Body of pancreas (tissue), 4 donors: ENCODE results near the gene DOCK4. TPM values are rescaled to one million over a fixed set of nuclear protein-coding genes. Genes with fewer than 3 reads are reported as not detected.

Experiments used
- ATAC-seq: fragments of 150-250 bp; one replicate; pipeline ENCODE4 v1.9.1; 2016
- DNase-seq, 4 donors: peaks; one replicate each; pipeline ENCODE4 v3.0.0-alpha.2; 2019
- H3K27ac ChIP-seq, 4 donors: fragments of 200-600 bp; sonication (generic); 1 replicate in 3 of 4; 2 replicates in 1 of 4; pipeline versions ENCODE4 v1.5.1 to v1.6.1; 2016 to 2019; ENCODE audit warnings: mild to moderate bottlenecking in 1 of 4, mixed read lengths in 1 of 4, moderate library complexity in 1 of 4
- H3K27me3 ChIP-seq, 2 donors: fragments of 200-600 bp; sonication (generic); one replicate each; pipeline ENCODE4 v1.6.0; 2016; ENCODE audit warnings: mild to moderate bottlenecking in 1 of 2
- H3K36me3 ChIP-seq, 2 donors: fragments of 200-600 bp; sonication (generic); replicated peaks in 1 of 2; 2 replicates each; pipeline ENCODE4 v1.5.1; 2016; ENCODE audit warnings: low read depth in 2 of 2; ENCODE audit not compliant: insufficient read depth in 1 of 2
- H3K4me1 ChIP-seq: fragments of 200-600 bp; sonication (generic); one replicate; pipeline ENCODE4 v1.6.0; 2016
- H3K4me3 ChIP-seq, 2 donors: fragments of 200-600 bp; sonication (generic); 1 replicate in 1 of 2; 2 replicates in 1 of 2; pipeline ENCODE4 v1.5.1; 2016 to 2019
- H3K9me3 ChIP-seq, 3 donors: fragments of 200-600 bp; sonication (generic); 1 replicate in 2 of 3; 2 replicates in 1 of 3; pipeline ENCODE4 v1.5.1; 2016
- CTCF ChIP-seq, 7 experiments: fragments of 450-650 bp in 4 of 7; fragments of 200-600 bp in 3 of 7; sonication (generic) in 3 of 7; IDR thresholded peaks; one replicate each; pipeline ENCODE4 v1.5.1; 2016 to 2019; ENCODE audit warnings: antibody characterized with exemption in 7 of 7
- POLR2A ChIP-seq, 3 donors: fragments of 450-650 bp; IDR thresholded peaks; one replicate each; pipeline ENCODE4 v1.6.1; 2016; ENCODE audit warnings: antibody characterized with exemption in 3 of 3, mild to moderate bottlenecking in 2 of 3
- WGBS, 2 donors: methylation state at CpG; one replicate each; pipeline ENCODE4 v1.1.5; 2017; 5-methylcytosine and 5-hydroxymethylcytosine counted together
- intact Hi-C: fragments of 100-400 bp; cut with DNase I; formaldehyde crosslinking; loops from one replicate; pipeline ENCODE4 v1.15.1; 2023
- total RNA-seq, 2 donors: library from RNA; depleted of rRNA; stranded (reverse); fragments of >200 nt; gene quantifications; one replicate each; pipeline ENCODE4 v1.1.0, GENCODE V29; 2016

DOCK4 gene
- total RNA-seq, 2 donors from 2014 or later: 24.9 to 34.6 TPM

GRCh38 chr7:111685349-111685748 is 520.9 kb downstream of the DOCK4 start:
- Histone ChIP-seq H3K36me3 (no peaks in the 10 kb centered on the region), H3K27me3 (no peaks in the 10 kb centered on the region), H3K9me3 (no peaks in the 10 kb centered on the region), H3K27ac (no peak overlapping the region), H3K4me1 (no peaks in the 10 kb centered on the region), H3K4me3 (no peak overlapping the region)
- no peak for DNase-seq
- intact Hi-C loops: no loop called here
- TF ChIP-seq CTCF (IDR thresholded peaks at IDR 0.05) (no peak), POLR2A (IDR thresholded peaks at IDR 0.05) (no peak)
- no peak for ATAC-seq

GRCh38 chr7:111682588-111683340 is 523.4 kb downstream of the DOCK4 start:
- no peak for TF ChIP-seq CTCF (IDR thresholded peaks at IDR 0.05)
- no peak for TF ChIP-seq POLR2A (IDR thresholded peaks at IDR 0.05)
- Histone ChIP-seq H3K4me1 (no peaks in the 10 kb centered on the region), H3K27ac (no peak overlapping the region), H3K27me3 (no peaks in the 10 kb centered on the region), H3K4me3 (no peak overlapping the region), H3K9me3 (no peaks in the 10 kb centered on the region), H3K36me3 (no peaks in the 10 kb centered on the region)
- DNase-seq (no peak), ATAC-seq (no peak)
- intact Hi-C loops: no loop called here
- 69 to 74% methylated on average over 8 of the region's 8 CpGs for WGBS, 2 donors

GRCh38 chr7:111681242-111681641 is 525.0 kb downstream of the DOCK4 start:
- Histone ChIP-seq H3K27ac (no peak overlapping the region), H3K27me3 (no peaks in the 10 kb centered on the region), H3K36me3 (no peaks in the 10 kb centered on the region), H3K4me3 (no peak overlapping the region), H3K9me3 (no peaks in the 10 kb centered on the region), H3K4me1 (no peaks in the 10 kb centered on the region)
- TF ChIP-seq POLR2A (IDR thresholded peaks at IDR 0.05) (no peak), CTCF (IDR thresholded peaks at IDR 0.05) (no peak)
- 69 to 72% methylated on average over 3 of the region's 3 CpGs for WGBS, 2 donors
- intact Hi-C loops: no loop called here
- DNase-seq (no peak), ATAC-seq (no peak)

- intact Hi-C loops: no loop called here
- Histone ChIP-seq H3K36me3 (no peaks in the 10 kb centered on the region), H3K27me3 (no peaks in the 10 kb centered on the region), H3K4me3 (no peak overlapping the region), H3K4me1 (no peaks in the 10 kb centered on the region), H3K9me3 (no peaks in the 10 kb centered on the region), H3K27ac (no peak overlapping the region)
- ATAC-seq (no peak), DNase-seq (no peak)
- WGBS, 2 donors: 41 to 42% methylated on average over 2 of the region's 2 CpGs
- no peak for TF ChIP-seq POLR2A (IDR thresholded peaks at IDR 0.05)
- TF ChIP-seq CTCF (IDR thresholded peaks at IDR 0.05): no peak
Measured at GRCh38 chr7:111678986-111679385, 527.2 kb downstream of the DOCK4 start.

GRCh38 chr7:111678281-111678680 is 527.9 kb downstream of the DOCK4 start:
- H3K4me1 ChIP-seq: no peaks in the 10 kb centered on the region
- no peak overlapping the region for H3K27ac ChIP-seq
- 36 to 46% methylated on average over 3 of the region's 3 CpGs for WGBS, 2 donors
- no peak for TF ChIP-seq POLR2A (IDR thresholded peaks at IDR 0.05)
- no peak overlapping the region for H3K4me3 ChIP-seq
- ATAC-seq: no peak
- no peaks in the 10 kb centered on the region for H3K9me3 ChIP-seq
- no peaks in the 10 kb centered on the region for H3K36me3 ChIP-seq
- intact Hi-C loops: no loop called here
- no peak for DNase-seq
- H3K27me3 ChIP-seq: no peaks in the 10 kb centered on the region
